ENCODE data around the gene SCN11A.

The SCN11A gene

DNA sequence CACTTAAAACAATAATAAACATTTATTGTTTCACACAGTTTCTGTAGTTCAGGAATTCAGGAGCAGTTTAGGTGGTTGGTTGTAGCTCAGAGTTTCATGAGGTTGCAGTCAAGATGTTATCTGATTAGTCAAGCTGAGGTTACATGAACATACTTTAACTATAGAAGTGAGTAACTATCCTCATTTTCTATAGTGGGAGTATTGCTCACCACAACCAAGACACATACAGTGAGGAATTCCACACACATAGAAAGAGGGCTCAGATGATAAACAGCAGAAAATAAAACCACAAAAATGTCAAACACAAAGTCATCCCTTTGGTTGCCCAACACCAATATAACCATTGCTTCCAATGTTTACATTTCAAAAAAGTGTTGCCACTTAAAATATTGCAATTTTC is 13.6 kb downstream of the SCN11A start:
- CTCF ChIA-PET = no interaction called here
- DNase-seq (ENCODE audit: extremely low spot score) = no peak
- no peak for TF ChIP-seq LEF1 (IDR thresholded peaks at IDR 0.05; ENCODE audit: borderline replicate concordance)
- no peak for TF ChIP-seq L3MBTL2 (conservative IDR thresholded peaks at IDR 0.05)
- TF ChIP-seq HDGF (IDR thresholded peaks at IDR 0.05; ENCODE audit: borderline replicate concordance) = no peak
- no peak for TF ChIP-seq FOXA1 (IDR thresholded peaks at IDR 0.05)
- TF ChIP-seq CTBP1 (IDR thresholded peaks at IDR 0.05; ENCODE audit: borderline replicate concordance) = no peak
- TF ChIP-seq, protein P1, sequence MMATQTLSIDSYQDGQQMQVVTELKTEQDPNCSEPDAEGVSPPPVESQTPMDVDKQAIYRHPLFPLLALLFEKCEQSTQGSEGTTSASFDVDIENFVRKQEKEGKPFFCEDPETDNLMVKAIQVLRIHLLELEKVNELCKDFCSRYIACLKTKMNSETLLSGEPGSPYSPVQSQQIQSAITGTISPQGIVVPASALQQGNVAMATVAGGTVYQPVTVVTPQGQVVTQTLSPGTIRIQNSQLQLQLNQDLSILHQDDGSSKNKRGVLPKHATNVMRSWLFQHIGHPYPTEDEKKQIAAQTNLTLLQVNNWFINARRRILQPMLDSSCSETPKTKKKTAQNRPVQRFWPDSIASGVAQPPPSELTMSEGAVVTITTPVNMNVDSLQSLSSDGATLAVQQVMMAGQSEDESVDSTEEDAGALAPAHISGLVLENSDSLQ (IDR thresholded peaks at IDR 0.05) = no peak
- no peak for TF ChIP-seq FOXM1 (IDR thresholded peaks at IDR 0.05; ENCODE audit: borderline replicate concordance)
- TF ChIP-seq SP1 (IDR thresholded peaks at IDR 0.05) = no peak
- TF ChIP-seq BHLHE40 (IDR thresholded peaks at IDR 0.05; ENCODE audit: borderline replicate concordance) = no peak
- TF ChIP-seq SUZ12 (IDR thresholded peaks at IDR 0.05) = no peak
- no peak for TF ChIP-seq TARDBP (IDR thresholded peaks at IDR 0.05)
- POLR2A ChIA-PET = no interaction called here

DNA sequence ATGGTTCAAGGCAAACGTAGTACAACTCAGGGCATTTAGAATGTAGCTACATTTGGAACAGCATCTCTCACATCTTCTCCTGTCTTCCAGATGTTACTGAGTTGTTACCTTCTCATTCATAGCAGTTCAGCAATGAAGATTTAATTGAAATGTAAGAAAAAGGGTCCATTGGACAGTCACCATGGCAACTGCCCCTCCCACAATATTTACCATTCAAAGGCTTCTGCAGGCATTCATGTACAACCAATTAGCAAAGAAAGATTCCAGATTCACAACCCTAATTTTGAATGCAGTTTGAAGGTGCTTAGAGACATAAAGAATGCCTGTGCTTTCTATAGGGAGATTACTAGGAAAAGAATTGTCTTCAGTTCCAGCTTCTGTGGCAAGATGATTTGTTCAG is 22.2 kb downstream of the SCN11A start:
- DNase-seq (ENCODE audit: extremely low spot score) = no peak
- ChIA-PET CTCF (no interaction called here), POLR2A (no interaction called here)
- TF ChIP-seq, protein P1 (IDR thresholded peaks at IDR 0.05) = no peak
- TF ChIP-seq ELF4 (IDR thresholded peaks at IDR 0.05) (no peak), FOXK2 (IDR thresholded peaks at IDR 0.05) (no peak), FOXM1 (IDR thresholded peaks at IDR 0.05; ENCODE audit: borderline replicate concordance) (no peak), NFRKB (IDR thresholded peaks at IDR 0.05) (no peak), HDGF (IDR thresholded peaks at IDR 0.05; ENCODE audit: borderline replicate concordance) (no peak), TARDBP (IDR thresholded peaks at IDR 0.05) (no peak), ARNT (IDR thresholded peaks at IDR 0.05) (no peak)

DNA sequence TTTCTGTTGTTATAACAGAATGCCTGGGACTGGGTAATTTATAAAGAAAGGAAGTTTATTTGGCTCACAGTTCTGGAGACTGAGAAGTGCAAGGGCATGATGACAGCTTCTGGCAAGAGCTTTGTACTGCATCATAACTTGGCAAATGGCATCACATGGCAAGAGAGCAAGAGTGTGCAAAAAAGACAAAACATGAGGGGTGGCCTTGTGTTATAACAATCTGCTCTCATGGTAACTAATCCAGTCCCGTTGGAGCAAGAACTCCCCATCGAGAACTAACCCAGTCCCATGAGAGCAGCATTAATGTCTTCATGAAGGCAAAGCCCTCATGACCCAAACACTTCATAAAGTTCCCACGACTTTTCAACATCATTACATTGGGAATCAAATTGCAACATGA is 23.2 kb downstream of the SCN11A start:
- TF ChIP-seq SP1 (IDR thresholded peaks at IDR 0.05) = no peak
- ChIA-PET POLR2A (no interaction called here), CTCF (interaction anchor here (0.5 kb wide), 1 partner anchor 247 kb away, joined by 3 read pairs; no protein-coding TSS in a partner anchor)
- no peak for DNase-seq (ENCODE audit: extremely low spot score)

DNA sequence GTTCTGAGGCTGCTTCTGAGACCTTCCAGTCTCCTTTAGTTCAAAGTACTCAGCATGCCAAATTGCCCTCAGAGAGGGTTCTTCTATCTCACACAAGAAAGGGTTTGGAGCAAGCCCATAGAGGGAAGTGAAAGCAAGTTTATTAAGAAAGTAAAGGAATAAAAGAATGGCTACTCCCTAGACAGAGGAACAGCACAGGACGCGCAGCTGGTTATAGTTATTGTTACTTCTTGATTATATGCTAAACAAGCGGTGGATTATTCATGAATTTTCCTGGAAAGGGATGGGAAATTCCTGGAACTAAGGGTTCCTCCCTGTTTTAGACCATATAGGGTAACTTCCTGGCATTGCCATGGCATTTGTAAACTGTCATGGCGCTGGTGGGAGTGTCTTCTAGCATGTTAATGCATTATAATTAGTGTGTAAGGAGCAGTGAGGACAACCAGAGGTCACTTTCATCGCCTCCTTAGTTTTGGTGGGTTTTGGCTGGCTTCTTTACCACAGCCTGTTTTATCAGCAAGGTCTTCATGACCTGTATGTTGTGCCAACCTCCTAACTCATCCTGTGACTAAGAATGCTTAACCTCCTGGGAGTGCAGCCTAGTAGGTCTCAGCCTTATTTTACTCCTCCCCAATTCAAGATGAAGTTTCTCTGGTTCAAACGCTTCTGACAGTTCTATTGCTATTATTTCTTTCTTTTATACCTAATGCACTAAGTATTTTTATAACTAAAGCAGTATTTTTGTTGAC is 26.3 kb downstream of the SCN11A start:
- ChIA-PET CTCF (no interaction called here), POLR2A (no interaction called here)
- DNase-seq (ENCODE audit: extremely low spot score) = no peak
- TF ChIP-seq ARNT (IDR thresholded peaks at IDR 0.05) = no peak
- no peak for TF ChIP-seq HDGF (IDR thresholded peaks at IDR 0.05; ENCODE audit: borderline replicate concordance)
- TF ChIP-seq NFRKB (IDR thresholded peaks at IDR 0.05) = no peak
- TF ChIP-seq FOXM1 (IDR thresholded peaks at IDR 0.05; ENCODE audit: borderline replicate concordance) = no peak

DNA sequence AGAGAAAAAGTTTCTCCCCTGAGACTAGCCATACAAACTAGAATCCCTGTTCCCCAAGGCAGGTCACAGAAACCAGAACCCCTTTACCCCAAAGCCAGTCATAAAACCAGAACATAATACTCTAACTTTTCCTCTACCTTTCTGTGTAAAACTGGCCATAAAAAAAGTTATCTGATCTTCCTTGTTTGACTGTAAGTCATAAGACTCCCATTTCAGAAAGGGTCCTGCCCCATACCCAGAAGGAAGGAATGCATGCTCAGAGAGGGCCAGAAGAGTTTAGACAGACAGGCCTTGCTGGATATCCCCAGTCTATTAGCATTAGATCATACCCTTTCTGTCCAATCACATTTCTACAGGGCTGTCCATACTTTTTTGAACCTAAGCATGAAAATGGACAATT is 27.2 kb downstream of the SCN11A start:
- CTCF ChIA-PET = no interaction called here
- TF ChIP-seq HDGF (IDR thresholded peaks at IDR 0.05; ENCODE audit: borderline replicate concordance) = no peak
- TF ChIP-seq LEF1 (IDR thresholded peaks at IDR 0.05; ENCODE audit: borderline replicate concordance) = no peak
- DNase-seq (ENCODE audit: extremely low spot score) = no peak
- POLR2A ChIA-PET = no interaction called here

DNA sequence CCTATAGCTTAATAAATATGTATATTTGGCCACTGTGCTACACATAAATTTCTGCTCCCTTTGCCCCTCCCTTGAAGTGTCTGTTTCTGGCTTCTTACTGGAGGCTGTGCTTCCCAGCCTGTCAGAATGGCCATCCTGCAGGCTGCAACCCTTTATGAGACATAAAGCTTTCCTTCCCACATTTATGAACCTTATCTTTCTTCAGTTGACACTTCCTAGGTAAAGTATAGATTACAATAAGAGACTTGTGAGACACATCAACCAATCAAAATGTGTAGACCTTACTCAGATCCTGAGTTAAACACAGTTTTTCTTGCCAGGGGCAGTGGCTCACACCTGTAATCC is 29.5 kb downstream of the SCN11A start:
- ChIA-PET CTCF (interaction anchor here (0.5 kb wide), 1 partner anchor 397 kb away, joined by 3 read pairs; no protein-coding TSS in a partner anchor), POLR2A (no interaction called here)
- TF ChIP-seq NFRKB (IDR thresholded peaks at IDR 0.05) (no peak), TARDBP (IDR thresholded peaks at IDR 0.05) (no peak), ELF4 (IDR thresholded peaks at IDR 0.05) (no peak), FOXM1 (IDR thresholded peaks at IDR 0.05; ENCODE audit: borderline replicate concordance) (no peak), ARNT (IDR thresholded peaks at IDR 0.05) (no peak), FOXA1 (IDR thresholded peaks at IDR 0.05) (no peak), SUZ12 (IDR thresholded peaks at IDR 0.05) (no peak), L3MBTL2 (conservative IDR thresholded peaks at IDR 0.05) (no peak), HDGF (IDR thresholded peaks at IDR 0.05; ENCODE audit: borderline replicate concordance) (no peak), FOXK2 (IDR thresholded peaks at IDR 0.05) (no peak), LEF1 (IDR thresholded peaks at IDR 0.05; ENCODE audit: borderline replicate concordance) (no peak), SP1 (IDR thresholded peaks at IDR 0.05) (no peak)
- no peak for DNase-seq (ENCODE audit: extremely low spot score)

DNA sequence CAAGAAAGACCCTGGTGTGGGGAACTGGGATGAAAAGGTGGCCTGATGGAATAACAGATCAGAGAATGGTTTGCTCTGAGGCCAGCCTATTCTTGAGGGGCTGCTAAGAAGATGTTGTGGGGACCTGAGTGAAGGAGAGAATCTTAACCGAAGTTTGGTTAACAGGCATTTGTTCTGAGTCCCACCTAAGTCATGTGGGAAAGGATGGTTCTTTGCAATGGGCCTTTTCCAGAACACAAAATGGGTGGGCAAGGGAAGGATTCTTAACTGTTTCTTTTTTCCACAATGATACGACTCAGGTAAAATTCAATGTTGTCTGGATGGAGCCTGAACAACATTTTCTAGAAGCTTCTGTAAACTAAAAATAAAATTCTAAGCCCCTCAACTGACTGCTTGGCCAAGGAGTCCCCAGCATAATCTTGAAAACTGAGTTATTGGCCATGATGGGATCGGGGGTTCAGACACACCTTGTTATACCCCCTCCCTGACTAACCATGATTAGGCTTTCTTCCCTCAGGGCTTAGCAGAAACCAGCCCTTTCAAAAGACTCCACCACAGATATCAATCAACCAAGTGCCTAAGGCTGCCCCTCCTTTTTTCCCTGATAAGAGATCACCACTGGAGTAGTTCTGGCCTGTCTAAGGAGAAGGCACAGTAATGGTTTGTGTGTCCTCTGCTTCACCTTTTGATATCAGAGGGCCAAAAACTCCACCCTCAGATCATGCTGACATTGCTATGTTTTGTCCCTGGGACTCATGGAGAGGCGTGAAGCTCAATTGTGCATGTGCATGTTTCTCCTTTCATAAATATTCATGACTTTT is 30.1 kb downstream of the SCN11A start:
- ChIA-PET POLR2A (no interaction called here), CTCF (no interaction called here)
- DNase-seq (ENCODE audit: extremely low spot score) = no peak
- TF ChIP-seq NFRKB (IDR thresholded peaks at IDR 0.05) (no peak), LEF1 (IDR thresholded peaks at IDR 0.05; ENCODE audit: borderline replicate concordance) (no peak), HDGF (IDR thresholded peaks at IDR 0.05; ENCODE audit: borderline replicate concordance) (no peak), FOXK2 (IDR thresholded peaks at IDR 0.05) (no peak), FOXA1 (IDR thresholded peaks at IDR 0.05) (no peak), FOXM1 (IDR thresholded peaks at IDR 0.05; ENCODE audit: borderline replicate concordance) (no peak), ARNT (IDR thresholded peaks at IDR 0.05) (no peak), ZNF384 (IDR thresholded peaks at IDR 0.05) (no peak), BHLHE40 (IDR thresholded peaks at IDR 0.05; ENCODE audit: borderline replicate concordance) (no peak), SUZ12 (IDR thresholded peaks at IDR 0.05) (no peak), L3MBTL2 (conservative IDR thresholded peaks at IDR 0.05) (no peak), CTBP1 (IDR thresholded peaks at IDR 0.05; ENCODE audit: borderline replicate concordance) (no peak), TARDBP (IDR thresholded peaks at IDR 0.05) (no peak), SP1 (IDR thresholded peaks at IDR 0.05) (no peak), ELF4 (IDR thresholded peaks at IDR 0.05) (no peak)
- TF ChIP-seq, protein P1 (IDR thresholded peaks at IDR 0.05) = no peak

Data from HEK293T (cell line).